ENCODE measurements around the gene TRIP12.

DNA sequence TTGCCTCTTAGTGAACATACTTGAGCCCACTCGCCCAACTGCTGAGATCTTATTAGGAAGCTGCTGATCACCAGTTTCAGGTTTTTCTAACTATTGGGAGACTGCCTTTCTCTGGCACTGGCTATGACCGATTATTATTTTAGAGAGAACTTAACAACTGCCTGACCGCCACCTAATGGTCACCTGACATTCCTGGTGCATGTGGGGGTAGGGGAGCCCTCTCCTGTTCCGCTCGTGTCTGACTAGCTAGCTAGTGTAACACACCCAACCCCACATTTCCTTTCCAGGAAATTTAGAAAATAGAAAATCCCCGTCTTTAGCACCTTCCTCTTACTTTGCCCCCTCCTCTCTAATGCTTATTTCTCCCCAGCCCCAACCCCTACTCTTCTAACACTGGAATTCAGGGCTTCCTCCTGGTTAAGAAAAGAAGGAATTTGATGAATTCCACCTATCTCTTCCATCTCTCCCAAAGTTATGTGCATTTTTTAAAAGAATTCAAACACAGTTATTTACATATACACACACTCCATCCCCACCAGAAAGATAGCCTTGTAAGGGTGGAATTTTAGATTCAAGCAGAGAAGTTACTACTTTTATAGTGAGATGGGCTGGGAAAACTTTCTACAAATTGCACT, 188.1 kb downstream of the TRIP12 start:
- no peak for TF ChIP-seq CTCF (IDR thresholded peaks at IDR 0.05)
- no peak for TF ChIP-seq EP300 (IDR thresholded peaks at IDR 0.05)
- TF ChIP-seq POLR2A (IDR thresholded peaks at IDR 0.05): no peak
